Measurements from ENCODE around the gene SNX32.
A peak's percentile ranks its signal among the peaks of the same experiment; 100 is the strongest.

The SNX32 gene

DNA sequence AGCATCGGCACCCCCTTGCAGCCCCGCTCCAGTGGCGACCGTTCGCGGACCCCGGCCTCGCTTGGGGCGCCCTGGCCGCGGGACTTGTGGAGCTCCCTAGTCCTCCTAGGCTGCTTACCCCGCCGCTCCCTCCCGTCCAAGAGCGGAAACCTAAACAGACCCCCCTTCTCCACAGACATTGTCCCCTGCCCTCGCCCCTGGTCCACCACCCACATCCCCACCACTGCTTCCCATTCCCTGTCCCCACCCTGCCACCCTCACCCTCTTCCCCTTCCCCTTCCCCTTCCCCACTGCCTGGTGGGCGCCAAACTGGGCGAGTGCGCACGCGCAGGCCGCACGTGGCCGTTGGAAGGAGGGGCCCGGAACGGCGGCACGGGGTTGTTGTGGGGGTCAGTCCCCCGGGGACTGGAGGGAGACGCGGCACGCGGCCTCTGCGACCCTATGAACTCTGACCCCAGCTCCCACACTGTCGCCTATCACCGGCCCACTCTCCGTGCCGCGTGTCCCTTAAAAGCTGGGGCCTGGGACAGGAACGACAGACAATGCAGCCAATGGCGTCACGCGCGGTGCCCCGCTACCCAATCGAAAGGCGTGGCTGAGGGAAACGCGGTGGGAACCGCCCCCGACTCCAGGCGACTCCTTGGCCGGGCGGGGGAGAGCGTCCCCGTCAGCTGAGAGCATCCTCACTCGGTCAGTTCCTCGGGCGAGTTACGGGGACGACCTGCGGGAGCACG, at the start of gene SNX32:
Gene SNX32, plus strand, starts transcription at position 667 of the 734 bp plus-strand sequence. CDS start 103 bp downstream, outside the sequence.
- H3K27ac ChIP-seq (ENCODE audit: low read depth, low read length), result peak within 1 kb of the TSS; percentile 64
- H3K4me3 ChIP-seq (ENCODE audit: low read depth, low read length), result peak within 1 kb of the TSS; percentile 67
- H3K36me3 ChIP-seq (ENCODE audit: control insufficient read depth, insufficient read depth, low read length), result no peaks in the 10 kb centered on the region
- no peaks in the 10 kb centered on the region for H3K9me3 ChIP-seq (ENCODE audit: control insufficient read depth, insufficient read depth, low read length)
- peaks cover 18% of the 10 kb centered on the region for H3K27me3 ChIP-seq (ENCODE audit: control insufficient read depth, insufficient read depth, low read length)
- H3K4me1 ChIP-seq (ENCODE audit: control insufficient read depth, insufficient read depth, low read length), result peaks cover 6% of the 10 kb centered on the region
- H3K9ac ChIP-seq (ENCODE audit: low read depth, low read length), result peak within 1 kb of the TSS; percentile 79

- Histone ChIP-seq H3K4me1 (ENCODE audit: control insufficient read depth, insufficient read depth, low read length) (peaks cover 20% of the 10 kb centered on the region), H3K4me3 (ENCODE audit: low read depth, low read length) (no peak overlapping the region), H3K36me3 (ENCODE audit: control insufficient read depth, insufficient read depth, low read length) (no peaks in the 10 kb centered on the region), H3K9me3 (ENCODE audit: control insufficient read depth, insufficient read depth, low read length) (no peaks in the 10 kb centered on the region), H3K9ac (ENCODE audit: low read depth, low read length) (no peak overlapping the region), H3K27ac (ENCODE audit: low read depth, low read length) (no peak overlapping the region), H3K27me3 (ENCODE audit: control insufficient read depth, insufficient read depth, low read length) (peaks cover 69% of the 10 kb centered on the region)
These were observed 48.3 kb upstream of the SNX32 start for GRCh38 chr11:65785319-65786007.

- Histone ChIP-seq H3K9ac (ENCODE audit: low read depth, low read length) (no peak overlapping the region), H3K27me3 (ENCODE audit: control insufficient read depth, insufficient read depth, low read length) (peaks cover 66% of the 10 kb centered on the region), H3K4me3 (ENCODE audit: low read depth, low read length) (peak overlapping the region; percentile 54; the same call in 1 of the 2 replicates), H3K4me1 (ENCODE audit: control insufficient read depth, insufficient read depth, low read length) (peaks cover 22% of the 10 kb centered on the region), H3K36me3 (ENCODE audit: control insufficient read depth, insufficient read depth, low read length) (no peaks in the 10 kb centered on the region), H3K9me3 (ENCODE audit: control insufficient read depth, insufficient read depth, low read length) (no peaks in the 10 kb centered on the region), H3K27ac (ENCODE audit: low read depth, low read length) (no peak overlapping the region)
These were observed 47.6 kb upstream of the SNX32 start for GRCh38 chr11:65786008-65786785.

GRCh38 chr11:65786786-65787636, 46.8 kb upstream of the SNX32 start, which contains the start of gene OVOL1:
Gene OVOL1 (plus strand): TSS chr11:65787063. CDS start chr11:65787374, 311 bp downstream.
- Histone ChIP-seq H3K9ac (ENCODE audit: low read depth, low read length) (peak within 1 kb of the TSS; percentile 42; the same call in 1 of the 2 replicates), H3K4me3 (ENCODE audit: low read depth, low read length) (peak within 1 kb of the TSS; percentile 65), H3K4me1 (ENCODE audit: control insufficient read depth, insufficient read depth, low read length) (peaks cover 22% of the 10 kb centered on the region), H3K9me3 (ENCODE audit: control insufficient read depth, insufficient read depth, low read length) (no peaks in the 10 kb centered on the region), H3K27me3 (ENCODE audit: control insufficient read depth, insufficient read depth, low read length) (peaks cover 60% of the 10 kb centered on the region), H3K36me3 (ENCODE audit: control insufficient read depth, insufficient read depth, low read length) (no peaks in the 10 kb centered on the region), H3K27ac (ENCODE audit: low read depth, low read length) (no peak within 1 kb of the TSS)

GRCh38 chr11:65787649-65788622, 45.8 kb upstream of the SNX32 start:
- Histone ChIP-seq H3K9me3 (ENCODE audit: control insufficient read depth, insufficient read depth, low read length) (no peaks in the 10 kb centered on the region), H3K36me3 (ENCODE audit: control insufficient read depth, insufficient read depth, low read length) (no peaks in the 10 kb centered on the region), H3K9ac (ENCODE audit: low read depth, low read length) (peak overlapping the region; percentile 42; the same call in 1 of the 2 replicates), H3K27me3 (ENCODE audit: control insufficient read depth, insufficient read depth, low read length) (peaks cover 51% of the 10 kb centered on the region), H3K4me1 (ENCODE audit: control insufficient read depth, insufficient read depth, low read length) (peaks cover 22% of the 10 kb centered on the region), H3K27ac (ENCODE audit: low read depth, low read length) (peak overlapping the region; percentile 60), H3K4me3 (ENCODE audit: low read depth, low read length) (peak overlapping the region; percentile 65)

DNA sequence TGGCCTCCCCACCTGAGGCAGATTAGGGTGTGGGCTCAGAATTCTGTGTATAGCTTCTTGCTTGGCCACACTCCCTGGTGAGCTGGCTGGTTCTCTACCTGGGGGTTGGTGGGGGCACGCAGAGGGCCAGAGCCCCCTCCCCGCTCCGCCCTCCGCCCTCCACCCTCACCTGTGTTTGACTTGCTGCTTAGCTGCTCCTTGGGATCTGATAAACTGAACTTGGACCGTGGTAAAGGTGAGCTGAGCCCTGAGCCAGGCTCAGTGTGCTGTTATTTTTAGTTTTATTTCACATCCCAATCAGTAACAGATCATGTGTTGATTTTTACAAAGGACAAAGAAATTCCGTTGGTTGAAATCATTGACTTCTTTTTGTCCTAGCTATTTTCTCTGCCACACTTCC, 44.9 kb upstream of the SNX32 start:
- Histone ChIP-seq H3K27ac (ENCODE audit: low read depth, low read length) (peak overlapping the region; percentile 60), H3K27me3 (ENCODE audit: control insufficient read depth, insufficient read depth, low read length) (peaks cover 48% of the 10 kb centered on the region), H3K36me3 (ENCODE audit: control insufficient read depth, insufficient read depth, low read length) (no peaks in the 10 kb centered on the region), H3K4me3 (ENCODE audit: low read depth, low read length) (0 out of 2 replicates have a peak overlapping the region, but pooled peaks have one; percentile 65), H3K9ac (ENCODE audit: low read depth, low read length) (no peak overlapping the region), H3K9me3 (ENCODE audit: control insufficient read depth, insufficient read depth, low read length) (no peaks in the 10 kb centered on the region), H3K4me1 (ENCODE audit: control insufficient read depth, insufficient read depth, low read length) (peaks cover 22% of the 10 kb centered on the region)

DNA sequence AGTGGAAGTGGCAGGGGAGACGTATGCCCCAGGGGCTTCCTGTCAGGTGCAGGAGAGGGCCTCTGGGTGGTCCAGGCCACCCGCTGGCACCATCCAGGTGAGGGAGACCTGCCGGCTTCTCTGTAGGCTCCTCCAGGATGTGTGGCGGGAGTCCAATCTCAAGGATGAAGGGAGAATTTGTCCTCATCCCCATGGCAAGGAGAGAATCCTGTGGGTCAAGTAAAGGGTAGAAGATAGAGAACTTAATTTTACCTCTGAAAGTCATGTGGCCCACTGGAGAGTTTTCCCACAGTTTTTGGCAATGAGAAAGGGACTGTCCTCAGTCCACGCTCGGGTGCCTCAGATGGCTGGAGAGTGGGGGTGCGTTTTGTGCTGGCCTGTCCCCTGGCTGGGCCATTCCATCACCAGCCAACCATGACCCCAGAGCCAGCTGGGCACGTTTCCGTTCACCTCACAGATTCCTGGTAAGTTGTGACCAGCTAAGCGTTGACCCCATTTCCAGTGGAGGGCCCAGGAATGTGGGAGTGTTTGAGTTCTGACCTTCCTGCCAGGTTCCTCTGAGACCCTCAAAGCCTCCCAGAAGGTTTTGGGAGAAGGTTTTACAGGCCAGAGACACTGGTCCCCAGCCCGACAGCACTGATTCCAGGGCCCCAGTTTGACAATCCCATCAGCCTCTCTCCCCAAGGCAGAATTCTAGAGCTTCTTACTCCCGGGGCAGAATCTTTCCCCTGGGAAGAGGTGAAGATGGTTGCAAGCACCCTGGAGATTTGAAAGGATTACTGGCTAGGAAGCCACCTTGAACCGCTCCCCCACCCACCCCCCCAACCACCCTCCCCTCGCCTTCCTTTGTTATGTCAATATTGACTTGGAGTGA, 44.3 kb upstream of the SNX32 start:
- Histone ChIP-seq H3K4me3 (ENCODE audit: low read depth, low read length) (no peak overlapping the region), H3K27ac (ENCODE audit: low read depth, low read length) (peak overlapping the region; percentile 45), H3K27me3 (ENCODE audit: control insufficient read depth, insufficient read depth, low read length) (peaks cover 43% of the 10 kb centered on the region), H3K9ac (ENCODE audit: low read depth, low read length) (no peak overlapping the region), H3K9me3 (ENCODE audit: control insufficient read depth, insufficient read depth, low read length) (no peaks in the 10 kb centered on the region), H3K4me1 (ENCODE audit: control insufficient read depth, insufficient read depth, low read length) (peaks cover 22% of the 10 kb centered on the region), H3K36me3 (ENCODE audit: control insufficient read depth, insufficient read depth, low read length) (no peaks in the 10 kb centered on the region)

DNA sequence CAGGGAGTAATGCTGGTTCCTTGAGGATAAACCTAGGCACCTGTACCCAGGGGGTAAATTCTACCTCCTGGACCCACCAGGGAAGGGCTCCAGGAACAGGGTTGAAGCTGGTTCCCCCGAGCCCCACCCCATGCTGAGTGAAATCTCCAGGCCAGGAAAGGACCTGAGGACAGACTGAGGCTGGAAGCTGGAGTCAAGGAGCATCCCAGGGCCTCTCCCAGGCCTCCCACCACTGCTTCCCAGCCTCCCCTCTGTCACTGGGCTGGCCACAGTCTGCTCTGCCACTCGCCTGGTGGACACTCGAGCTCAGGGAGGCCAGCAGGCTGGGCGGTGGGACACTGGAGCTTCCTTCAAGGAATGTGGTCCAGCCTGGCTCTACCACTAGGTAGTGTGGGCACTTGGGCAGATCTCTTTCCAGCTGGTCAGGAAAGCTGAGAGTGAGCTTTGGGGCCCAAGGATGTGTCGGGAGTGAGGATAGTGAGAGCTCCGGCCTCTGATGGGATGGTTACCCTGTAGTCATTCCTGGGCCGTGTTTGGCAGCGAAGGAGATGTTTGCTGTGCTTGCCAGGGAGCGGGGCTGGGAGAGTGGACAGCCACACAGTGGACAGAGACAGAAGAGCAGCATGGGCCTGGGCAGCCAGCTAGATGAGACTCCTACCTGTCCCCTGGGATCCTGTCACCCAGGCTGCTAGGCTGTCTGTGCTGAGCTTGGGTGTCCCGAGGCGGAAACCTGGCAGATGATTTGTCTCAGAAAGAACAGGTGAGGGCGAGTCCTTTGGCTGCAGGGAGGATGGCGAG, 43.5 kb upstream of the SNX32 start:
- no peak overlapping the region for H3K9ac ChIP-seq (ENCODE audit: low read depth, low read length)
- peaks cover 4% of the 10 kb centered on the region; the same call in 1 of the 2 replicates for H3K36me3 ChIP-seq (ENCODE audit: control insufficient read depth, insufficient read depth, low read length)
- peaks cover 38% of the 10 kb centered on the region for H3K27me3 ChIP-seq (ENCODE audit: control insufficient read depth, insufficient read depth, low read length)
- no peaks in the 10 kb centered on the region for H3K9me3 ChIP-seq (ENCODE audit: control insufficient read depth, insufficient read depth, low read length)
- peaks cover 22% of the 10 kb centered on the region for H3K4me1 ChIP-seq (ENCODE audit: control insufficient read depth, insufficient read depth, low read length)
- H3K27ac ChIP-seq (ENCODE audit: low read depth, low read length), result no peak overlapping the region
- no peak overlapping the region for H3K4me3 ChIP-seq (ENCODE audit: low read depth, low read length)

Measured in HUES48 (cell line).